Erythroblast (primary cell): ENCODE measurements around the gene FASLG.

Experiments
- GATA1 ChIP-seq: IDR thresholded peaks from 2 replicates; pipeline ENCODE4 v1.6.1; 2011; ENCODE audit warnings: low read depth, mild to moderate bottlenecking, control low read depth, low read length, moderate library complexity
- POLR2A ChIP-seq: IDR thresholded peaks from 2 replicates; pipeline ENCODE4 v1.6.1; 2011; ENCODE audit warnings: mild to moderate bottlenecking, low read length

DNA sequence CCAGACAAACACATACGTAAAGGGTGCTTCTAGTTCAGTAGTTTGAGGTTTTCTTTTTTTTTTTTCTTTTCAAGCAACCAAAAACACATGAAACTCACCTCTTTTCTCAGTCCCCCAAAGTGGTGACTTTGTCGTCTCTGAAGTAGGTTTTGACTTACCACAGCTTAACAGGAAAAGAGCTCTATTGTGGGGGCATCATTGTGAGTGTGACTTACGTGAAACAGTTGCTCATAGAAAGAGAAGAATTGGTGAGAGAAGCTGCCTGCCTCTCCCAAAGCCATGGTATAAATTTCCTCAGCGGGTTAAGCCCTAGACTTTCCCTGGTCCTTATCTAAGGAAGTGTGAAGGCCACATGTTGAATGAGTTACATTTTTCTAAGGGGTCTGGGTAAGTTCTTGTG lies 11.9 kb downstream of the FASLG start:
- TF ChIP-seq POLR2A: no peak
- no peak for TF ChIP-seq GATA1
